GM12892 (cell line): ENCODE results near the gene SLC6A2.

ENCODE experiments used
- POLR2A ChIP-seq: IDR thresholded peaks from 2 replicates; pipeline ENCODE4 v1.6.1; 2011; ENCODE audit warnings: low read depth, low read length, control low read depth
- POLR2AphosphoS5 ChIP-seq: IDR thresholded peaks from 2 replicates; pipeline ENCODE4 v1.6.1; 2011; ENCODE audit warnings: low read depth, low read length, control low read depth

DNA sequence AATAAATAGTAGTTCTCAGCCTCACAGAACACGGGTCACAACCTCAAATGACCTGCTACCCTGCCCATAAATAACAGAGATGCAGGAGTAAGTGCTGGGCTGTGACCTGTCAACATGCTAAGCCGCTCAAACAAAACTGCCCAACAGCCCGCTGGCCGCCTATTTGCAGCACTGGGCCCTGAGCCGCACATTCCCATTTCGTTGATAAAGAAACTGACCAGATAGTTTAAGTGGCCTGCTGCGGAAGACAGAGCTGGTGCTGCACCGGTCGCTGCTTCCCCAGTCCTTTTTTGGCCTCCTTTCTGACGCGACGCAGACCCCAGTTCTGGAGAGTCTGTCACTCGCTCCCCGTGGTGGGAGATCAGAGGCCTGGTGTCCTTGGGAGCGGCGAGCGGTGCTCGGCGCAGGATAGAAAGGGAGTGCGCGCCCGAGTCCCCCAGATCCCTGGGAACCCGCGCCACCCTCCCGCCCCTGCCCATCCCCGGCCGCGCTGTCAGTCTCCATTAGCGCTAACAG, 349 bp upstream of the SLC6A2 start:
- TF ChIP-seq POLR2AphosphoS5 (no peak), POLR2A (no peak)
